Fibroblast of the conjunctiva (primary cell): ENCODE results near the gene A4GALT.
"Not testable (repeated sequence)": the region's sequence is repeated elsewhere in the genome, so short reads cannot be mapped to it uniquely, and the experiment has no call there.

Source experiments
- DNase-seq: peaks from one replicate; pipeline ENCODE4 v3.0.0-alpha.2; 2010; ENCODE audit warnings: low read depth

A4GALT gene

DNA sequence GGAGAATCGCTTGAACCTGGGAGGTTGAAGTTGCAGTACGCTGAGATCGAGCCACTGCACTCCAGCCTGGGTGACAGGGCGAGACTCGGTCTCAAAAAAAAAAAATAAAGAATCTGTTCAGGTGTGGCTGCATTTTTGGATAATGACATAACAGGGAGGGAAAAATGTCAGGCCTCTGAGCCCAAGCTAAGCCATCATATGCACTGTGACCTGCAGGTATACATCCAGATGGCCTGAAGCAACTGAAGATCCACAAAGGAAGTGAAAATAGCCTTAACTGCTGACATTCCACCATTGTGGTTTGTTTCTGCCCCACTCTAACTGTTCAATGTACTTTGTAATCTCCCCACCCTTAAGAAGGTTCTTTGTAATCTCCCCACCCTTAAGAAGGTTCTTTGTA lies 19.6 kb upstream of the A4GALT start:
- not testable (repeated sequence) for DNase-seq

- DNase-seq = no peak
Observed at GRCh38 chr22:42734406-42734805, 13.7 kb upstream of the A4GALT start.

DNA sequence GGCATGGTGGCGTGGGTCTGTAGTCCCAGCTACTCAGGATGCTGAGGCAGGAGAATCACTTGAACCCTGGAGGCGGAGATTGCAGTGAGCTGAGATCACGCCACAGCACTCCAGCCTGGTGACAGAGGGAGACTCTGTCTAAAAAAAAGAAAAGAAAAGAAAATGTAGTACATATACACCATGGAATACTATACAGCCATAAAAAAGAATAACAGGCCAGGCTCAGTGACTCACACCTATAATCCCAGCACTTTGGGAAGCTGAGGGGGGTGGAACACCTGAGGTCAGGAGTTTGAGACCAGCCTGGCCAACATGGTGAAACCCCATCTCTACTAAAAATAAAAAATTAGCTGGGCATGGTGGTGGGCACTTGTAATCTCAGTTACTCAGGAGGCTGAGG lies 12.7 kb upstream of the A4GALT start:
- not testable (repeated sequence) for DNase-seq

GRCh38 chr22:42732081-42732480 lies 11.4 kb upstream of the A4GALT start:
- no peak for DNase-seq

- DNase-seq = no peak
Observed at GRCh38 chr22:42726811-42727210, 6.1 kb upstream of the A4GALT start.

- DNase-seq = no peak
Observed at GRCh38 chr22:42725606-42726355, 5.1 kb upstream of the A4GALT start.

DNA sequence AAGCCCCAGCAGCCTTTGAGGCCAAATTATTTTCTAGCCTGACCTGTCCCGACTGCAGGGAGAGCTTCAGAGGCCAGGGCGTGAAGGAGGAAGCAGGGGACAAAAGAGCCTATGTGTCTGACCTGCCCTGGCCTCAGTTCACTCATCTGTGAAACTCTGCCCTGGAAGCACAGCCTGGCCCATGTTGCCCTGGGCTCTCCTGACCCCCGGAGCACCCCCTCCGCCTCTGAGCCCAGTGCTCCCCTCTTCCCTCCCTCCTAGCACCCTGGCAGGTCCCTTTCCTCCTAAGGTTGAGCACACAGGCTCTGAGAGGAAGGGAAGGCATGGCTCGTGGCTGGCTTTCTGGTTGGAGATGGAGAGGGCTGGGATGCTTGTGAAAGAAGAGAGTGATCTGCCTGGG lies 3.4 kb upstream of the A4GALT start:
- DNase-seq = no peak

GRCh38 chr22:42721045-42721434 lies 370 bp upstream of the A4GALT start:
- no peak for DNase-seq

GRCh38 chr22:42719656-42720262 lies 911 bp downstream of the A4GALT start:
- DNase-seq = no peak

- DNase-seq = no peak
Observed at GRCh38 chr22:42719133-42719532, 1.5 kb downstream of the A4GALT start.

- no peak for DNase-seq
Observed at GRCh38 chr22:42717197-42717928, 3.3 kb downstream of the A4GALT start.

DNA sequence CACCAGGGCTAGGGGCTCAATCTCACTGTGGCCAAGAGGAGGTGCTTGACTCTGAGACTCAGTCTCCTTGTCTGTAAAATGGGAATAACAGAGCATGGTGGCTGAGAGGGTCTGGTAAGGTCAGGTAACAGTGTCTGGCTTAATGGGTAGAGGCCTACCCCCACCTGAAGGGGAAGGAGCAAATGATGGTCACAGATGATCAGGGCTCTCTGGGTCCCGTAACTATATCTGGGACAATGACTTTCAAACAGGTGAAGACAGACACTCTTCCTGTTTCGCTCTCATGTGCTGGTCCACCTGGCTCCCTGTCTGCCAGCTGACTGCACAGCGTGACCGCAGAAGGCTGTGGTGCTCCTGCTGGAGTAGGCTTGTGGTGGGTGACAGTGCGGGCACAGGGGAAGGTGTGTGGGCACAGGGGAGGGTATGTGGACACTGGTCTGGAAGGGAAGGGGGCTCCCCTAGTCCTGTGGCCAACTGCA lies 4.0 kb downstream of the A4GALT start:
- DNase-seq = no peak

- no peak for DNase-seq
Observed at GRCh38 chr22:42716221-42716620, 4.4 kb downstream of the A4GALT start.

- no peak for DNase-seq
Observed at GRCh38 chr22:42714768-42715390, 5.8 kb downstream of the A4GALT start.

DNA sequence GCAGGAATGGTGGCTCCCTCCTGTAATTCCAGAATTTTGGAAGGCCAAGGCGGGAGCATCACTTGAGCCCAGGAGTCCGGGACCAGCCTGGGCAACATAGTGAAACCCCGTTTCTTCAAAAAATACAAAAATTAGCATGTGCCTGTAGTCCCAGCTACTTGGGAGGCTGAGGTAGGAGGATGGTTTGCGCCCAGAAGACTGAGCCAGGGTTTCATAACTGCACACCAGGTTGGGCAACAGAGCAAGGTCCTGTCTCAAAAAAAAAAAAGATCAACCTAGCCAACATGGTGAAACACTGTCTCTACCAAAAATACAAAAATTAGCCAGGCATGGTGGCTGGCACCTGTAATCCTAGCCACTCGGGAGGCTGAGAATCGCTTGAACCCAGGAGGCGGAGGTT lies 6.4 kb downstream of the A4GALT start:
- no peak for DNase-seq

DNA sequence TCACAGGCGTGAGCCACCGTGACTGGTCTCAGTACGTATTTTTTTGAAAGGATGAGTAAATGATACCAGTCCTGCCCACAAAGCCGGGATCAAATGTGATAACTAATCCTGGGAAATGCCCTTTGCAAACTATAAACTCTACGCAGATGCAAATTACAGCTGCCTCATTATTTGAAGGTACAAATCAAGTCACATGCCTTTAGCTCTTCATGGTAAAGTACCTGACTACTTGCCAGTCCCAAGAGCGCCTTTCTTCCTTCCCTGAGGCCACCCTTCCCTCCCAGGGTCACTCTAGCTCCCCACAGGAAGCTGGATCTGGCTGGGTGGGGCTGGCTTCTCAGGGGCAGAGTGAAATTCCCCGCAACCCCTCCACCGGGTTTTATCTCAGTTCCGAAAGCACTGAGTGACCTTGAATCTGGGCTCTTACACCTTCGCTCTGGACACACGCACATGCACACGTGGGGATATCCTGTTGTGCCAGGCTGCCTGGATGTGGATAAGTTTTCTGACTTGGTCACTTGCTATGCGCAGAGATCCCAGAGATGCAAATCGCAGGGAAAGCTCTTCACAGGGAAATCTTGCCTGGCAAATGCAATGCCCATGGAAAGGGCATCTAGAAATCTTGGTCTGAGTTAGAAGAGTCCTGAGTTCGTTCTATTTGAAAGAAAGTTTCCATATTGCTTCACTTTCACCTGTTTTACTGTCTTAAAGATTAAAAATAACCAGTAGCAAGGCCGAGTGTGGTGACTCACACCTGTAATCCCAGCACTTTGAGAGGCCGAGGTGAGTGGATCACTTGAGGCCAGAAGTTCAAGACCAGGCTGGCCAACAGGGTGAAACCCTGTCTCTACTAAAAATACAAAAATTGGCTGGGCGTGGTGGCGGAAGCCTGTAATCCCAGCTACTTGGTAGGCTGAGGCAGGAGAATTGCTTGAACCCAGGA lies 8.5 kb downstream of the A4GALT start:
- DNase-seq = no peak

DNA sequence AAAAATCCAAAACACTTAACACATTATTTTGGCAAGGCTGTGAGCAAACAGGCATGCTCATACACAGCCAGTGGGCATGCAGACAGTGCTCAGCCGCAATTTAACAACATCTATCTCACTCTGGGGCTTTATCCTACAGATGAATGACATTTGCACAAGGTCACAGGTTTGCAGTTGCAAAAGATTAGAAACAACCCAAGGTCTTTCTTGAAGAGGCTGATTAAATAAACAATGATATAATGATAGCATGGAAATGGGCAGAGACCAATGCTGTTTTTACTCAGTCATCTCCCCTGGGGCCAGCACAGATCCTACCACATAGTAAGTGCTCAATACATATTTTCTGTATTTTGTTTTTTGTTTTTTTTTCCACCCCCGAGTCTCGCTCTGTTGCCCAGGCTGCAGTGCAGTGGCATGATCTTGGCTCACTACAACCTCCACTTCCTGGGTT lies 9.4 kb downstream of the A4GALT start:
- no peak for DNase-seq

GRCh38 chr22:42708417-42708816 lies 12.3 kb downstream of the A4GALT start:
- DNase-seq = no peak

GRCh38 chr22:42707496-42707895 lies 13.2 kb downstream of the A4GALT start:
- no peak for DNase-seq

- no peak for DNase-seq
Observed at GRCh38 chr22:42704896-42705295, 15.8 kb downstream of the A4GALT start.

- DNase-seq = no peak
Observed at GRCh38 chr22:42702675-42703074, 18.0 kb downstream of the A4GALT start.
